ENCODE measurements around the gene NCOA7. TPM values are rescaled to one million over a fixed set of nuclear protein-coding genes. Genes with fewer than 3 reads are reported as not detected.

Gene NCOA7
- total and polyA plus RNA-seq, 9 of the 15 experiments (the other 6 are each of a cell fraction or from before 2014, with no cell fraction given): 5.8 to 14.6 (median 9.3) TPM

- TF ChIP-seq, protein P1, sequence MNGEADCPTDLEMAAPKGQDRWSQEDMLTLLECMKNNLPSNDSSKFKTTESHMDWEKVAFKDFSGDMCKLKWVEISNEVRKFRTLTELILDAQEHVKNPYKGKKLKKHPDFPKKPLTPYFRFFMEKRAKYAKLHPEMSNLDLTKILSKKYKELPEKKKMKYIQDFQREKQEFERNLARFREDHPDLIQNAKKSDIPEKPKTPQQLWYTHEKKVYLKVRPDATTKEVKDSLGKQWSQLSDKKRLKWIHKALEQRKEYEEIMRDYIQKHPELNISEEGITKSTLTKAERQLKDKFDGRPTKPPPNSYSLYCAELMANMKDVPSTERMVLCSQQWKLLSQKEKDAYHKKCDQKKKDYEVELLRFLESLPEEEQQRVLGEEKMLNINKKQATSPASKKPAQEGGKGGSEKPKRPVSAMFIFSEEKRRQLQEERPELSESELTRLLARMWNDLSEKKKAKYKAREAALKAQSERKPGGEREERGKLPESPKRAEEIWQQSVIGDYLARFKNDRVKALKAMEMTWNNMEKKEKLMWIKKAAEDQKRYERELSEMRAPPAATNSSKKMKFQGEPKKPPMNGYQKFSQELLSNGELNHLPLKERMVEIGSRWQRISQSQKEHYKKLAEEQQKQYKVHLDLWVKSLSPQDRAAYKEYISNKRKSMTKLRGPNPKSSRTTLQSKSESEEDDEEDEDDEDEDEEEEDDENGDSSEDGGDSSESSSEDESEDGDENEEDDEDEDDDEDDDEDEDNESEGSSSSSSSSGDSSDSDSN (IDR thresholded peaks at IDR 0.05; ENCODE audit: borderline replicate concordance in 1 of 2, low read depth in 2 of 2, low read length in 2 of 2): peak in 1 of 2 experiments; percentile 82; a peak in 1 of 4 replicates
- TF ChIP-seq, protein P2, sequence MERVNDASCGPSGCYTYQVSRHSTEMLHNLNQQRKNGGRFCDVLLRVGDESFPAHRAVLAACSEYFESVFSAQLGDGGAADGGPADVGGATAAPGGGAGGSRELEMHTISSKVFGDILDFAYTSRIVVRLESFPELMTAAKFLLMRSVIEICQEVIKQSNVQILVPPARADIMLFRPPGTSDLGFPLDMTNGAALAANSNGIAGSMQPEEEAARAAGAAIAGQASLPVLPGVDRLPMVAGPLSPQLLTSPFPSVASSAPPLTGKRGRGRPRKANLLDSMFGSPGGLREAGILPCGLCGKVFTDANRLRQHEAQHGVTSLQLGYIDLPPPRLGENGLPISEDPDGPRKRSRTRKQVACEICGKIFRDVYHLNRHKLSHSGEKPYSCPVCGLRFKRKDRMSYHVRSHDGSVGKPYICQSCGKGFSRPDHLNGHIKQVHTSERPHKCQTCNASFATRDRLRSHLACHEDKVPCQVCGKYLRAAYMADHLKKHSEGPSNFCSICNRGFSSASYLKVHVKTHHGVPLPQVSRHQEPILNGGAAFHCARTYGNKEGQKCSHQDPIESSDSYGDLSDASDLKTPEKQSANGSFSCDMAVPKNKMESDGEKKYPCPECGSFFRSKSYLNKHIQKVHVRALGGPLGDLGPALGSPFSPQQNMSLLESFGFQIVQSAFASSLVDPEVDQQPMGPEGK (CRISPR knock-in tag; IDR thresholded peaks at IDR 0.05; ENCODE audit: borderline replicate concordance): 0 out of 2 replicates have a peak, but pooled peaks have one; percentile 73
- peak in 1 of 3 experiments; percentile 14 for TF ChIP-seq YY1 (IDR thresholded peaks at IDR 0.05; ENCODE audit: borderline replicate concordance in 1 of 3, control insufficient read depth in 1 of 3, extremely low read depth in 1 of 3, insufficient read depth in 3 of 3, insufficient read length in 1 of 3, insufficient replicate concordance in 2 of 3, low read depth in 1 of 3, low read length in 2 of 3)
- TF ChIP-seq, protein P3, sequence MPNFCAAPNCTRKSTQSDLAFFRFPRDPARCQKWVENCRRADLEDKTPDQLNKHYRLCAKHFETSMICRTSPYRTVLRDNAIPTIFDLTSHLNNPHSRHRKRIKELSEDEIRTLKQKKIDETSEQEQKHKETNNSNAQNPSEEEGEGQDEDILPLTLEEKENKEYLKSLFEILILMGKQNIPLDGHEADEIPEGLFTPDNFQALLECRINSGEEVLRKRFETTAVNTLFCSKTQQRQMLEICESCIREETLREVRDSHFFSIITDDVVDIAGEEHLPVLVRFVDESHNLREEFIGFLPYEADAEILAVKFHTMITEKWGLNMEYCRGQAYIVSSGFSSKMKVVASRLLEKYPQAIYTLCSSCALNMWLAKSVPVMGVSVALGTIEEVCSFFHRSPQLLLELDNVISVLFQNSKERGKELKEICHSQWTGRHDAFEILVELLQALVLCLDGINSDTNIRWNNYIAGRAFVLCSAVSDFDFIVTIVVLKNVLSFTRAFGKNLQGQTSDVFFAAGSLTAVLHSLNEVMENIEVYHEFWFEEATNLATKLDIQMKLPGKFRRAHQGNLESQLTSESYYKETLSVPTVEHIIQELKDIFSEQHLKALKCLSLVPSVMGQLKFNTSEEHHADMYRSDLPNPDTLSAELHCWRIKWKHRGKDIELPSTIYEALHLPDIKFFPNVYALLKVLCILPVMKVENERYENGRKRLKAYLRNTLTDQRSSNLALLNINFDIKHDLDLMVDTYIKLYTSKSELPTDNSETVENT (CRISPR knock-in tag; IDR thresholded peaks at IDR 0.05): no peak
- 0 out of 2 replicates have a peak, but pooled peaks have one; percentile 21 for TF ChIP-seq ETV5 (CRISPR knock-in tag; IDR thresholded peaks at IDR 0.05; ENCODE audit: low read depth)
- TF ChIP-seq, protein P4, sequence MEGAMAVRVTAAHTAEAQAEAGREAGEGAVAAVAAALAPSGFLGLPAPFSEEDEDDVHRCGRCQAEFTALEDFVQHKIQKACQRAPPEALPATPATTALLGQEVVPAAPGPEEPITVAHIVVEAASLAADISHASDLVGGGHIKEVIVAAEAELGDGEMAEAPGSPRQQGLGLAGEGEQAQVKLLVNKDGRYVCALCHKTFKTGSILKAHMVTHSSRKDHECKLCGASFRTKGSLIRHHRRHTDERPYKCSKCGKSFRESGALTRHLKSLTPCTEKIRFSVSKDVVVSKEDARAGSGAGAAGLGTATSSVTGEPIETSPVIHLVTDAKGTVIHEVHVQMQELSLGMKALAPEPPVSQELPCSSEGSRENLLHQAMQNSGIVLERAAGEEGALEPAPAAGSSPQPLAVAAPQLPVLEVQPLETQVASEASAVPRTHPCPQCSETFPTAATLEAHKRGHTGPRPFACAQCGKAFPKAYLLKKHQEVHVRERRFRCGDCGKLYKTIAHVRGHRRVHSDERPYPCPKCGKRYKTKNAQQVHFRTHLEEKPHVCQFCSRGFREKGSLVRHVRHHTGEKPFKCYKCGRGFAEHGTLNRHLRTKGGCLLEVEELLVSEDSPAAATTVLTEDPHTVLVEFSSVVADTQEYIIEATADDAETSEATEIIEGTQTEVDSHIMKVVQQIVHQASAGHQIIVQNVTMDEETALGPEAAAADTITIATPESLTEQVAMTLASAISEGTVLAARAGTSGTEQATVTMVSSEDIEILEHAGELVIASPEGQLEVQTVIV (CRISPR knock-in tag; IDR thresholded peaks at IDR 0.05; ENCODE audit: borderline replicate concordance): 0 out of 2 replicates have a peak, but pooled peaks have one; percentile 40
- TF ChIP-seq, protein P5, sequence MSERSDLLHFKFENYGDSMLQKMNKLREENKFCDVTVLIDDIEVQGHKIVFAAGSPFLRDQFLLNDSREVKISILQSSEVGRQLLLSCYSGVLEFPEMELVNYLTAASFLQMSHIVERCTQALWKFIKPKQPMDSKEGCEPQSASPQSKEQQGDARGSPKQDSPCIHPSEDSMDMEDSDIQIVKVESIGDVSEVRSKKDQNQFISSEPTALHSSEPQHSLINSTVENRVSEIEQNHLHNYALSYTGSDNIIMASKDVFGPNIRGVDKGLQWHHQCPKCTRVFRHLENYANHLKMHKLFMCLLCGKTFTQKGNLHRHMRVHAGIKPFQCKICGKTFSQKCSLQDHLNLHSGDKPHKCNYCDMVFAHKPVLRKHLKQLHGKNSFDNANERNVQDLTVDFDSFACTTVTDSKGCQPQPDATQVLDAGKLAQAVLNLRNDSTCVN (CRISPR knock-in tag; IDR thresholded peaks at IDR 0.05): no peak
- peak; percentile 81 for TF ChIP-seq GTF2E2 (tag; IDR thresholded peaks at IDR 0.05)
- TF ChIP-seq, protein P6, sequence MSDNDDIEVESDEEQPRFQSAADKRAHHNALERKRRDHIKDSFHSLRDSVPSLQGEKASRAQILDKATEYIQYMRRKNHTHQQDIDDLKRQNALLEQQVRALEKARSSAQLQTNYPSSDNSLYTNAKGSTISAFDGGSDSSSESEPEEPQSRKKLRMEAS (CRISPR knock-in tag; IDR thresholded peaks at IDR 0.05): peak; percentile 34
These were observed 993 bp upstream of the NCOA7 start (continued) for GRCh38 chr6:125789576-125790357.
